PC-3 (cell line): ENCODE results near the gene ZYX. TPM values are rescaled to one million over a fixed set of nuclear protein-coding genes. Genes with fewer than 3 reads are reported as not detected.

Source experiments
- ATAC-seq: fragments of 200-7000 bp; cut with Tn5 transposase; 2 replicates; pipeline ENCODE4 v1.9.1; 2020; ENCODE audit warnings: mild to moderate bottlenecking, moderate library complexity
- BruUV-seq: library from RNA; stranded (reverse); fragments of 400-500 nt; replicated peaks from 2 replicates; lab custom pipeline; 2021; lab: Mats Ljungman, UMichigan
- CTCF ChIA-PET: fragments of 300-600 bp; sonication (Branson Sonifier 250); formaldehyde crosslinking; loops from one replicate; lab custom pipeline; 2022; ENCODE audit warnings: antibody characterized with exemption; lab: Charles Lee
- POLR2A ChIA-PET: fragments of 300-600 bp; sonication (Branson Sonifier 250); formaldehyde crosslinking; loops from one replicate; lab custom pipeline; 2022; ENCODE audit warnings: antibody characterized with exemption; ENCODE audit not compliant: unreplicated experiment; lab: Charles Lee
- DNase-seq: peaks from one replicate; pipeline ENCODE4 v3.0.0-alpha.2; 2015
- H2AFZ ChIP-seq: fragments of 300-600 bp; sonication (generic); 2 replicates; pipeline ENCODE4 v1.6.0; 2016; ENCODE audit warnings: antibody characterized with exemption, low read length
- H3F3A ChIP-seq: fragments of 300-600 bp; sonication (generic); one replicate; pipeline ENCODE4 v1.6.0; 2017; ENCODE audit warnings: antibody characterized with exemption, low read length, control low read depth, mild to moderate bottlenecking; ENCODE audit not compliant: unreplicated experiment
- H3K27ac ChIP-seq: fragments of 300-600 bp; sonication (generic); 2 replicates; pipeline ENCODE4 v1.5.1; 2016; ENCODE audit warnings: mild to moderate bottlenecking, low read length
- H3K27me3 ChIP-seq: fragments of 300-600 bp; sonication (generic); 2 replicates; pipeline ENCODE4 v1.6.1; 2016; ENCODE audit warnings: low read length, mixed read lengths
- H3K36me3 ChIP-seq: fragments of 300-600 bp; sonication (generic); 2 replicates; pipeline ENCODE4 v1.6.1; 2016; ENCODE audit warnings: low read depth, mixed run types, low read length, mixed read lengths
- H3K4me1 ChIP-seq: fragments of 300-600 bp; sonication (generic); 2 replicates; pipeline ENCODE4 v1.5.1; 2016; ENCODE audit warnings: low read length; ENCODE audit not compliant: insufficient read depth
- H3K4me2 ChIP-seq: fragments of 300-600 bp; sonication (generic); 2 replicates; pipeline ENCODE4 v1.6.0; 2016; ENCODE audit warnings: low read length
- H3K4me3 ChIP-seq: fragments of 300-600 bp; sonication (generic); 2 replicates; pipeline ENCODE4 v1.5.1; 2016; ENCODE audit warnings: mild to moderate bottlenecking, low read length, mixed read lengths
- H3K79me2 ChIP-seq: fragments of 300-600 bp; sonication (generic); 2 replicates; pipeline ENCODE4 v1.6.1; 2017; ENCODE audit warnings: low read length, mixed read lengths
- H3K9ac ChIP-seq: fragments of 300-600 bp; sonication (generic); 2 replicates; pipeline ENCODE4 v1.6.0; 2016; ENCODE audit warnings: mild to moderate bottlenecking, low read length
- H3K9me2 ChIP-seq: fragments of 300-600 bp; sonication (generic); replicated peaks from 2 replicates; pipeline ENCODE4 v1.6.1; 2016; ENCODE audit warnings: mixed run types, low read length, mixed read lengths
- H3K9me3 ChIP-seq: fragments of 300-600 bp; sonication (generic); 2 replicates; pipeline ENCODE4 v1.6.1; 2016; ENCODE audit warnings: low read length, mixed read lengths
- H4K20me1 ChIP-seq: fragments of 300-600 bp; sonication (generic); 2 replicates; pipeline ENCODE4 v1.6.1; 2016; ENCODE audit warnings: low read length, mixed read lengths
- CTCF ChIP-seq: fragments of 300-600 bp; sonication (generic); conservative IDR thresholded peaks from 2 replicates; pipeline ENCODE4 v1.5.1; 2017; ENCODE audit warnings: antibody characterized with exemption, low read depth, mild to moderate bottlenecking, low read length
- EZH2 ChIP-seq: fragments of 300-600 bp; sonication (generic); IDR thresholded peaks from one replicate; pipeline ENCODE4 v1.6.1; 2017; ENCODE audit warnings: antibody characterized with exemption, mild to moderate bottlenecking, low read length; ENCODE audit not compliant: unreplicated experiment
- EZH2phosphoT487 ChIP-seq: fragments of 300-600 bp; sonication (generic); IDR thresholded peaks from 2 replicates; pipeline ENCODE4 v1.6.1; 2018; ENCODE audit warnings: mild to moderate bottlenecking, antibody characterized with exemption, low read length, borderline replicate concordance
- intact Hi-C: fragments of 100-400 bp; cut with micrococcal nuclease; formaldehyde crosslinking; loops from 2 replicates; pipeline ENCODE4 v1.9.0; 2023
- total RNA-seq: library from RNA; depleted of rRNA; stranded (reverse); fragments of >200 nt; gene quantifications from 2 replicates; pipeline ENCODE4 v1.2.3, GENCODE V29; 2014

The ZYX gene
- total RNA-seq, 1 experiment from 2014 or later = 108 TPM

DNA sequence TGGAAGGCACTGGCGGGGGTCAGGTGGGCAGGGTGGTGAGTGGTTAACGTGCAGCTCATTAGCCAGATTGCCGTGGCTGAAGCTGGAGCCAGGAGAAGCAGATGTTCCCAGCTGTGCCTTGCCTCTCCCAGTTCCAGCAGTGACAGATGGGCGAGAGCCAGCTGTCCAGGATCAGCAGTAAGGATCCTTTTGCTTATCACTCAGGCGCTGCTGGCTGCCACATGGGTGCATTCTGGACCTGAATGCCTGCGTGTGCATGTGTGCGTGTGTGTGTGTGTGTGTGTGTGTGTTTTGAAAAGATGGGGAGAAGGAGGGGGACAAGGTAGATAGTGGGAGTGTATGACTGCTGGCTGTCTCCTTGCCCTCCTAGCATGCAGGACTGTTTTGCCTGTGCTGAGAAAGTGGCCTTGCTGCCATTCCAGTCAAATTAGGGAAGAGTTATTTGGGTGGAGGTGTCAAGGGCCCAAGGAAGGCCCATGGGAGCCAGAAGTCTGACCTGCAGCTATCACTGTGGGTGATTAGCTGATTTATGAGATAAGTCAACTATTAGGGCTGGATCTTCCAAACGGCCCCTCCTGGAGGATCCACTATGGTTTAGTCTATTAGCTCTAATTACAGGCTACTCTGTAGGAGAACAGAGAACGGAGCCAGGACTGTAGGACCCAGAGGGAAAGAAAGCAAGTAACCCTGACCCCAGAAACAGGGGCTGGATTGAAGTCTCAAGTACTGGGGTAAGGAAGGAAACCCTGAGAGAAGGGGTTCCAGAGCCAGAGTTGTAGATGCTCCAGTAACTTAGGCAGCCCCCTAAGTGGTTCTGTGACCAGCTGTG is 24.2 kb downstream of the ZYX start:
- Histone ChIP-seq H3F3A (no peaks in the 10 kb centered on the region), H3K27ac (no peak overlapping the region), H3K79me2 (peaks cover 20% of the 10 kb centered on the region), H3K4me2 (no peak overlapping the region), H4K20me1 (no peaks in the 10 kb centered on the region), H3K4me1 (peaks cover 24% of the 10 kb centered on the region), H3K27me3 (no peaks in the 10 kb centered on the region), H3K4me3 (no peak overlapping the region), H3K9ac (no peak overlapping the region), H3K9me2 (no peaks in the 10 kb centered on the region), H3K9me3 (no peaks in the 10 kb centered on the region), H3K36me3 (peaks cover 3% of the 10 kb centered on the region), H2AFZ (no peak overlapping the region)
- no peak for ATAC-seq
- CTCF ChIA-PET = no interaction called here
- BruUV-seq = no TSS peak
- intact Hi-C loops = no loop called here
- TF ChIP-seq EZH2phosphoT487 (no peak), EZH2 (no peak), CTCF (no peak)
- no peak for DNase-seq
- POLR2A ChIA-PET = no interaction called here

- H3K9me2 ChIP-seq = no peaks in the 10 kb centered on the region
- peaks cover 3% of the 10 kb centered on the region; the same call in 1 of the 2 replicates for H3K36me3 ChIP-seq
- H3K9me3 ChIP-seq = no peaks in the 10 kb centered on the region
- DNase-seq (no peak), ATAC-seq (no peak)
- H3K27ac ChIP-seq = no peak overlapping the region
- BruUV-seq = no TSS peak
- no peak overlapping the region for H3K4me2 ChIP-seq
- ChIA-PET POLR2A (no interaction called here), CTCF (no interaction called here)
- no peak overlapping the region for H3K4me3 ChIP-seq
- no peak overlapping the region for H3K9ac ChIP-seq
- H3F3A ChIP-seq = no peaks in the 10 kb centered on the region
- peaks cover 20% of the 10 kb centered on the region for H3K79me2 ChIP-seq
- H3K4me1 ChIP-seq = peaks cover 24% of the 10 kb centered on the region
- no peaks in the 10 kb centered on the region for H3K27me3 ChIP-seq
- no peak overlapping the region for H2AFZ ChIP-seq
- H4K20me1 ChIP-seq = no peaks in the 10 kb centered on the region
- intact Hi-C loops = no loop called here
- TF ChIP-seq CTCF (no peak), EZH2phosphoT487 (no peak), EZH2 (no peak)
Observed at GRCh38 chr7:143406002-143406357, 24.8 kb downstream of the ZYX start.
